ENCODE data around the gene GLRA1.

DNA sequence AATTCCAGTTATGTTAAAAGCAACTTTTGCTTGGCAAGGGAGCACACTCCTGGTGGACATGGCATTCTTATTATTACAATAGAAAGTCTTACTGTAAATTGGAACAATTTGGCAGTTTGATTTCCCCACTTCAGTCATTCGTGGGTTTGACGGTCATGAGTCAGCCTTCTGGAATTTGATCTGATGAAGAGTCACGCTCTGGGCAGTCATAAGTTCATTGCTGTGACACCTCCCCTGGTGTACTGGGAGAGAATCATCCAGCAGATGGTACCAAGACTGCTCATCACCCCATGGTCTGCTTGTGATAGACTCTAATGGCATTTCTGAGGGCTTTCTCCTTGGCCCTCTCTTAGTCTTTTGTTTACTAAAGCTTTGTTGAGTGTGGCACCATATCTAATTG is 53.8 kb downstream of the GLRA1 start:
- TF ChIP-seq CTCF (conservative IDR thresholded peaks at IDR 0.05; ENCODE audit: low read depth, low read length) = no peak
- no peak for TF ChIP-seq RFX5 (IDR thresholded peaks at IDR 0.05; ENCODE audit: low read depth, low read length)
- TF ChIP-seq POLR2A (IDR thresholded peaks at IDR 0.05; ENCODE audit: low read depth, low read length) = no peak
- no peak for TF ChIP-seq CEBPB (IDR thresholded peaks at IDR 0.05; ENCODE audit: low read depth, low read length)
- TF ChIP-seq SMC3 (IDR thresholded peaks at IDR 0.05; ENCODE audit: low read depth, low read length) = no peak
- TF ChIP-seq CHD1 (IDR thresholded peaks at IDR 0.05; ENCODE audit: low read depth, low read length) = no peak
- no peak for TF ChIP-seq MXI1 (IDR thresholded peaks at IDR 0.05; ENCODE audit: borderline replicate concordance, low read depth, low read length)
- TF ChIP-seq NFE2L2 (IDR thresholded peaks at IDR 0.05; ENCODE audit: low read depth, low read length) = no peak
- no peak for TF ChIP-seq RCOR1 (IDR thresholded peaks at IDR 0.05; ENCODE audit: insufficient replicate concordance, low read length)
- TF ChIP-seq FOS (IDR thresholded peaks at IDR 0.05; ENCODE audit: low read depth, low read length) = no peak
- TF ChIP-seq RAD21 (IDR thresholded peaks at IDR 0.05; ENCODE audit: low read length) = no peak
- no peak for TF ChIP-seq MAFK (IDR thresholded peaks at IDR 0.05; ENCODE audit: low read depth, low read length)
- TF ChIP-seq, protein P1, sequence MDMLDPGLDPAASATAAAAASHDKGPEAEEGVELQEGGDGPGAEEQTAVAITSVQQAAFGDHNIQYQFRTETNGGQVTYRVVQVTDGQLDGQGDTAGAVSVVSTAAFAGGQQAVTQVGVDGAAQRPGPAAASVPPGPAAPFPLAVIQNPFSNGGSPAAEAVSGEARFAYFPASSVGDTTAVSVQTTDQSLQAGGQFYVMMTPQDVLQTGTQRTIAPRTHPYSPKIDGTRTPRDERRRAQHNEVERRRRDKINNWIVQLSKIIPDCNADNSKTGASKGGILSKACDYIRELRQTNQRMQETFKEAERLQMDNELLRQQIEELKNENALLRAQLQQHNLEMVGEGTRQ (IDR thresholded peaks at IDR 0.05; ENCODE audit: low read depth, low read length) = no peak
- no peak for TF ChIP-seq BHLHE40 (IDR thresholded peaks at IDR 0.05; ENCODE audit: low read depth, low read length)
